Calu3 (cell line): Measurements from ENCODE around the gene CD86. TPM values are rescaled to one million over a fixed set of nuclear protein-coding genes. Genes with fewer than 3 reads are reported as not detected.

Experiments used
- BruUV-seq: library from RNA; stranded (reverse); fragments of 400-500 nt; replicated peaks from 2 replicates; lab custom pipeline; 2021; lab: Mats Ljungman, UMichigan
- CTCF ChIA-PET: fragments of 300-600 bp; sonication (Branson Sonifier 250); formaldehyde crosslinking; loops from one replicate; lab custom pipeline; 2022; ENCODE audit warnings: antibody characterized with exemption; lab: Charles Lee
- DNase-seq: peaks from one replicate; pipeline ENCODE4 v3.0.0; 2022
- H3K27ac Mint-ChIP-seq: one replicate; pipeline ENCODE4 v1.8.0; 2022; ENCODE audit warnings: mixed read lengths; ENCODE audit not compliant: unreplicated experiment
- H3K27me3 Mint-ChIP-seq: one replicate; pipeline ENCODE4 v1.8.0; 2022; ENCODE audit warnings: mixed read lengths; ENCODE audit not compliant: unreplicated experiment
- H3K36me3 Mint-ChIP-seq: one replicate; pipeline ENCODE4 v1.8.0; 2022; ENCODE audit warnings: mild to moderate bottlenecking, moderate library complexity, mixed read lengths; ENCODE audit not compliant: insufficient read depth, unreplicated experiment
- H3K4me1 Mint-ChIP-seq: one replicate; pipeline ENCODE4 v1.8.0; 2022; ENCODE audit warnings: mild to moderate bottlenecking, low read depth, mixed read lengths; ENCODE audit not compliant: unreplicated experiment
- H3K4me3 Mint-ChIP-seq: one replicate; pipeline ENCODE4 v1.8.0; 2022; ENCODE audit warnings: mild to moderate bottlenecking, low read depth, moderate library complexity, mixed read lengths; ENCODE audit not compliant: unreplicated experiment
- H3K9me3 Mint-ChIP-seq: one replicate; pipeline ENCODE4 v1.8.0; 2022; ENCODE audit warnings: low read depth, mixed read lengths; ENCODE audit not compliant: unreplicated experiment
- intact Hi-C: fragments of 100-400 bp; cut with micrococcal nuclease; formaldehyde crosslinking; loops from one replicate; pipeline ENCODE4 v1.10.0; 2022; ENCODE audit not compliant: unreplicated experiment
- total RNA-seq: library from RNA; stranded (reverse); gene quantifications from 2 replicates; pipeline ENCODE4 v1.2.3, GENCODE V29; 2022
- TF ChIP-seq, protein P1 (sequence below): fragments of 200-600 bp; IDR thresholded peaks from one replicate; pipeline ENCODE4 v1.8.0; 2022; ENCODE audit warnings: antibody characterized with exemption; ENCODE audit not compliant: unreplicated experiment

The CD86 gene
- total RNA-seq, 1 experiment from 2014 or later: not detected

DNA sequence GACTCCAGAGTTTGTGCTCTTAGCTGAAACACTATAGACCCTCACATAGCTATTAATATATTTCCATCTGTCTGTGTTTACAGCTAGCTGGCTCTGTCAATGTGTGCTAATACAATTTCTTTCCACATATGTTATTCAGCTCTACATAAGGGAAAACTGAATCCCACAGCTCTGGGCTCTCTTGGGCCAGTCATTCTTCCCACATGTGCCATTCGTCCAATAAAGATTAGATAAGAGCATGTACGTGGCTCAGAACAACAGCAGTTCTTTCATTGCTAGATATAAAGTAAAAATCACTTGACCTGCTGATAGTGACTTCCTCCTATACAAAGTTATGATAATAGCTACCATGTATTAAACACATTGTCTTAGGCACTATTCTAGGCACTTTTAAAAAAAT, 30.4 kb upstream of the CD86 start:
- TF ChIP-seq, protein P1, sequence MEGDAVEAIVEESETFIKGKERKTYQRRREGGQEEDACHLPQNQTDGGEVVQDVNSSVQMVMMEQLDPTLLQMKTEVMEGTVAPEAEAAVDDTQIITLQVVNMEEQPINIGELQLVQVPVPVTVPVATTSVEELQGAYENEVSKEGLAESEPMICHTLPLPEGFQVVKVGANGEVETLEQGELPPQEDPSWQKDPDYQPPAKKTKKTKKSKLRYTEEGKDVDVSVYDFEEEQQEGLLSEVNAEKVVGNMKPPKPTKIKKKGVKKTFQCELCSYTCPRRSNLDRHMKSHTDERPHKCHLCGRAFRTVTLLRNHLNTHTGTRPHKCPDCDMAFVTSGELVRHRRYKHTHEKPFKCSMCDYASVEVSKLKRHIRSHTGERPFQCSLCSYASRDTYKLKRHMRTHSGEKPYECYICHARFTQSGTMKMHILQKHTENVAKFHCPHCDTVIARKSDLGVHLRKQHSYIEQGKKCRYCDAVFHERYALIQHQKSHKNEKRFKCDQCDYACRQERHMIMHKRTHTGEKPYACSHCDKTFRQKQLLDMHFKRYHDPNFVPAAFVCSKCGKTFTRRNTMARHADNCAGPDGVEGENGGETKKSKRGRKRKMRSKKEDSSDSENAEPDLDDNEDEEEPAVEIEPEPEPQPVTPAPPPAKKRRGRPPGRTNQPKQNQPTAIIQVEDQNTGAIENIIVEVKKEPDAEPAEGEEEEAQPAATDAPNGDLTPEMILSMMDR: no peak
- no TSS peak for BruUV-seq
- H3K27ac Mint-ChIP-seq: no peak overlapping the region
- CTCF ChIA-PET: no interaction called here
- no peak for DNase-seq
- H3K36me3 Mint-ChIP-seq: peaks cover 19% of the 10 kb centered on the region
- H3K27me3 Mint-ChIP-seq: no peaks in the 10 kb centered on the region
- intact Hi-C loops: no loop called here
- H3K9me3 Mint-ChIP-seq: no peaks in the 10 kb centered on the region
- no peak overlapping the region for H3K4me3 Mint-ChIP-seq
- peaks cover 18% of the 10 kb centered on the region for H3K4me1 Mint-ChIP-seq

DNA sequence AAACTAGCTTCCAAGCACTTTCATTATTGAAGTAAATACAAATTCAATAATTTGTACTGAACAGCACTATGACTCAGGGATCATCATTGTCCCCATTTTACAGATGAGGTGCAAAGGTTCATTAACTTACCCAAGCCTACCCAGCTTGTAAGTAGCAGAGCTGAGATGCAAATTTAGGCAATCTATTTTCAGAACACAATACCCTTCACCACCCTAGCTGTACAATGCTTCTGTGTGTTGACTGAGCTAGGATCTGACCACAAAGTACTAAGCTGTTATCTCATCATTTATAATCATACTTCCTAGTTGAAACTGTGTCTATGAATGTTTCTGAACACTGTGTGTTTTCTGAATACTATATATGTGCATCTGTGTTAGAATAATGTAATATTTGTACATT, 29.9 kb upstream of the CD86 start:
- Mint-ChIP-seq H3K4me3 (no peak overlapping the region), H3K36me3 (peaks cover 19% of the 10 kb centered on the region), H3K27ac (no peak overlapping the region), H3K27me3 (no peaks in the 10 kb centered on the region), H3K9me3 (no peaks in the 10 kb centered on the region), H3K4me1 (peaks cover 15% of the 10 kb centered on the region)
- CTCF ChIA-PET: no interaction called here
- TF ChIP-seq, protein P1: no peak
- BruUV-seq: no TSS peak
- intact Hi-C loops: no loop called here
- no peak for DNase-seq

DNA sequence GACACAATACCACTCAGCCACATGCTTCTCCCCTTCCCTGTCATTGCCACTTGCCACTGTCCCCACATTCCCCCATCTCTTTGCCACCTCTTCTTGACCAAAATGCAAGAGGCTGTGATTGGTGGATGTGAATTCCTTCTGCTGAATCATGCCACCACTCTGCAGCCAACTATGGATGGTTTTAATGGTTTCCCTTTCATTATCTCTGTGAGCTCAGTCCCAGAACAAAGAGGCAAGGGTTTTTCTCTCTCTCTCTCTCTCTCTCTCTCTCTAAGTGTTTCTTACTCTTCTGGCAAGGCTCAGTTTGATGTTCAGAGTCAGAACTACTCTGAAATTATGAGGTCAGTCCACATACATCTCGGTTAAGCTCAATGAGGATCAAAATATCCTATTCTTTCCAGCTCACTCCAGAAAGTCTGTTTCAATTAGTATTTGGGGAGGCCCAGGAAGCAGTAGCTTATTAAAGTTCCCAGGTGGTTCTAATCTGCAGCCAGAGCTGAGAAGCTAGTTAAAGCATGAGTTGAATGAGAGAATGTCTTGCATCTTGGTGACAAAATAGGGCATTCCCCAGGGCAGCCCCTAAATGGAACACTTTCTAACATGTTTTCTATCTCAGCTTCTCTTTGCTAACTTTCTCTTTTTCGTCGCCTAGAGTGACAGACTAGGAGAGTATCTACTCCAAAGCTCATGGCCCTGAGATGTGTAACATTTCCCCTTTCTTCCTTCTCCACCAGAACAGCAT, 24.6 kb upstream of the CD86 start:
- BruUV-seq: no TSS peak
- CTCF ChIA-PET: no interaction called here
- Mint-ChIP-seq H3K36me3 (no peaks in the 10 kb centered on the region), H3K4me1 (peaks cover 8% of the 10 kb centered on the region), H3K4me3 (no peak overlapping the region), H3K9me3 (peaks cover under 1% of the 10 kb centered on the region), H3K27me3 (no peaks in the 10 kb centered on the region), H3K27ac (no peak overlapping the region)
- no peak for DNase-seq
- intact Hi-C loops: no loop called here
- TF ChIP-seq, protein P1: no peak

DNA sequence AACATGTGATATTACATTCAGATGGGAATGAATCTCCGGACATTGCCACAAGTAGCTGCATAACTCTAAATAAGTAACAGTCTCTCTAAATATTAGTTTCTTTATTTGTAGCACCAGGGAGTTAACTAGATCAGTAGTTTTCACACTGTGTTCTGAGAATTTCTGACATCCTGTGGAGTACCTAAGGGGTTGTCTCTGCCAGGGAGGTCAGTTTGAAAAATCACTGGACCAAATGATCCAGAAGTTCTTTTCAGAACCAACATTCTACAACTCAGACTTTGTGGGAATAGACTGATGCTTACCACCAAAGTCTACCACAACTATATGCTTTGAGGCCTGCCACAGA, 24.1 kb upstream of the CD86 start:
- Mint-ChIP-seq H3K36me3 (no peaks in the 10 kb centered on the region), H3K27me3 (no peaks in the 10 kb centered on the region), H3K4me3 (no peak overlapping the region), H3K9me3 (peaks cover 5% of the 10 kb centered on the region), H3K27ac (no peak overlapping the region), H3K4me1 (peaks cover 8% of the 10 kb centered on the region)
- DNase-seq: no peak
- TF ChIP-seq, protein P1: no peak
- BruUV-seq: no TSS peak
- intact Hi-C loops: no loop called here
- CTCF ChIA-PET: no interaction called here
